Measurements from ENCODE around the gene PYDC1.

- TF ChIP-seq CTCF (IDR thresholded peaks at IDR 0.05; ENCODE audit: borderline replicate concordance, extremely low read depth, low read length, poor library complexity, severe bottlenecking) (no peak), EZH2 (IDR thresholded peaks at IDR 0.05; ENCODE audit: borderline replicate concordance, low read depth, low read length, severe bottlenecking) (no peak)
Observed at GRCh38 chr16:31215287-31216162, 1.4 kb downstream of the PYDC1 start.

Data from DND-41 (cell line).